K562 (cell line): Measurements from ENCODE around the gene APC2.

Experiments used
- MTA1 ChIP-seq: fragments of 450-650 bp; IDR thresholded peaks from 2 replicates; pipeline ENCODE4 v1.6.1; 2017; ENCODE audit warnings: borderline replicate concordance
- POLR2AphosphoS5 ChIP-seq: IDR thresholded peaks from 2 replicates; pipeline ENCODE4 v1.6.1; 2011; ENCODE audit warnings: mild to moderate bottlenecking, low read depth, low read length, moderate library complexity; ENCODE audit not compliant: control insufficient read depth, insufficient read depth
- POLR2H ChIP-seq: IDR thresholded peaks from 2 replicates; pipeline ENCODE4 v1.6.1; 2016; ENCODE audit warnings: missing genetic modification characterization, low read depth, mild to moderate bottlenecking, control low read depth, missing compliant biosample characterization, moderate library complexity
- TCF7L2 ChIP-seq: fragments of 150-350 bp; IDR thresholded peaks from 2 replicates; pipeline ENCODE4 v1.6.1; 2016; ENCODE audit warnings: low read depth, mild to moderate bottlenecking, low read length, moderate library complexity
- ZNF398 ChIP-seq: fragments of 250-450 bp; sonication (Bioruptor Pico); IDR thresholded peaks from 2 replicates; pipeline ENCODE4 v1.8.0; 2021; ENCODE audit warnings: moderate library complexity, mild to moderate bottlenecking, inconsistent platforms
- ZNF445 ChIP-seq: fragments of 250-450 bp; sonication (Bioruptor Pico); IDR thresholded peaks from 2 replicates; pipeline ENCODE4 v1.4.0; 2020; ENCODE audit warnings: low read depth, mild to moderate bottlenecking, moderate library complexity
- ZNF655 ChIP-seq: fragments of 250-450 bp; sonication (Bioruptor Pico); IDR thresholded peaks from 2 replicates; pipeline ENCODE4 v1.5.0; 2021
- ZSCAN32 ChIP-seq: fragments of 450-650 bp; formaldehyde crosslinking; IDR thresholded peaks from 2 replicates; pipeline ENCODE4 v1.4.0; 2020; ENCODE audit warnings: mild to moderate bottlenecking, moderate library complexity

GRCh38 chr19:1512671-1513498 is 63.0 kb downstream of the APC2 start, which contains the start of gene ADAMTSL5:
- TF ChIP-seq POLR2AphosphoS5 (no peak), TCF7L2 (no peak), ZNF655 (CRISPR knock-in tag) (no peak), ZSCAN32 (CRISPR knock-in tag) (0 out of 2 replicates have a peak, but pooled peaks have one; percentile 16), MTA1 (no peak), ZNF398 (CRISPR knock-in tag) (no peak), POLR2H (tag) (no peak), ZNF445 (CRISPR knock-in tag) (no peak)
